ENCODE results near the gene HBP1.
"Not testable (repeated sequence)": the region's sequence is repeated elsewhere in the genome, so short reads cannot be mapped to it uniquely, and the experiment has no call there.

The HBP1 gene

DNA sequence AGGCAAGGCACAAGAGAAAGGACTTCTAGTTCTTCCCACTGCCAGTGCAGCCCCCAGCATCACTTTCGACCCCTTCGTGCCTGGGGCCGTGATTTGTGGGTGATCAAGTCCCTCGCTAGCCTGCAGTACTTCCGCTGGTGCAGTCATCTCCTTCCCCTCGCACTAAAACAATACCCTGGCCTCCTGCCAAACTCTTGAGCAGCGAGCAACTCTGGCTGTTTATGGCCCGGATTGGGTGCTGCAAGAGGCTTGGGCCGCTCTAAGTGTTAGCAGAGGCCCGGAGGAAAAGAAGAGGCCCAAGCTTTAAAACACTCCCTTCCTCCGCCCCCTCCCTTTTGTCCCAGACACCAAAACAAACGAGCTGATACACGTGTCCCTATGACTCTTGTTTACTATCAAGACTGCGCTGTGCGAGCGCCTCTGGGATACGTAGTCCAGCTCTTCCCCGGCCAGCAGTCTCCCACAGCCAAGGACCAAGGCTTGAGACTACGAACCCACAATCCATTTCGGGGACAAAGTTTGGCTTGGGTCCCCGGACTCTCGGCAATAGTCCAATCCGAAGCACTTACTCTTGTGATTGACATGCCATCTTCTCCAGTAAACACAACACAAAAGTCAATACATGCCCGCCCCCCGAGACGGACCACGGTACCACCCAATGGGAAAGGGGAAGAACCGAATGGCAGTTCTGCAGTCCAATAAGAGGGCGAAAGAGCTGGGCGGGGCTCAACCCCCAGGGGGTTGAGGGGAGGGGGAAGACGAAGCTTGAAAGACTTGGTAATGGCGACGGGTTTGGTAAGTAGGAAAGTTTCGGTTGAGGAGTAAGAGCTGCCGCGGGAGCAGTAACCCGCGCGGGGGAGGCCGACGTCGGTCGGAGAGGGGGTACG, at the start of gene HBP1:
Gene HBP1, plus strand, starts transcription at position 771 of the 887 bp plus-strand sequence. CDS start 10,891 bp downstream, outside the sequence.
- DNase-seq = peak; percentile 98

DNA sequence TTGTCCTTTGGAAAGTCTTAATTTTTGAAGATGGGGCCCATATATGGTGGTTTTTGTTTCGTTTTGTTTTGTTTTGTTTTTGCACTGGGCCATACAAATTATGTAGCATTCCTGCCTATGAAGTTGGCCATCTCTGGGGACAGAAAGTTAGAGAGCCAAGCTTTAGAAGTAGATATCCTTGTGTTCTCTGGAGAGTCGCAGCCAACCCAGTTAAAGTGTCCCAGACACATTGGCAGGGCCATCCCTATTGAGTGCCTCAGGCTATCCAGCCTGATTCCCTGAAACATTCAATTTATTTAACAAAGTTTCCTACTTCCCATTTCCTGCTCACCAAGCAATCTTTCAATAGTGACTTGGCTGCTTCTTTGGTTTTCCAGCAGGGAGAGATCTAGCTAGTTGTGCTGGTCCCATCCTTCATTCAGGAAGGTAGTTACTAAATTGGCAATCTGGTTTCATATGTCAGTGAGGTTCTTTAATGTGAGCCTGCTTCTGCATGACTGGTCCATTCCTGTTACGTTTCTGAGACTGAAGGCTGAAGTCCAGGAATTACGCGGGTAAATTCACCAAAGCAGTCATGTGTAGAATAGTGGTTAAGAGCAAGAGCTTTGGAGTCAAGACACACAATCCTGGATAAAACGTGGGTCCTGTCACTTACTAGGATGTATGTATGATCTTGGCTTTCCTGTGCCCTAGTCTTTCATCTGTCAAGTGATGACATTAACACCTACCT, 49.3 kb upstream of the HBP1 start:
- no peak for DNase-seq

GRCh38 chr7:107122486-107122911, 46.3 kb upstream of the HBP1 start:
- no peak for DNase-seq

- no peak for DNase-seq
These were observed 45.4 kb upstream of the HBP1 start for GRCh38 chr7:107123392-107123791.

DNA sequence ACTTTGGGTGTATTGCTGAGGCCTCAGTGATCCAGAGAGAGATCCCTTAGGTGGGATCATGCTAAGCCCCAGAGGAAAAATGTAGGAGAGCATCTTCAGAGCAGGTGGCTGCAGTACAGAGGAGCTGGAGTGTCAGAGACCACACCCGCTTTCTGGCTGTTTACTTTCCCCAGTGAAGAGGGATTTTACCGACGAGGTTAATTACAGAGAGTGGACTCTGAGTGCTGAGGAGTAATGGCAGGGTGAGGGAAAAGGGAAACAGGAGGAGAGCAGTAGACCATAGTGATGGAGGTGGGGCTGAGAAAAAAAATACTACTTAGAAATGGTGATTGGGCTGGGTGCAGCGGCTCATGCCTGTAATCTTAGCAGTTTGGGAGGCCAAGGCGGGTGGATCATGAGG, 43.3 kb upstream of the HBP1 start:
- DNase-seq = no peak

DNA sequence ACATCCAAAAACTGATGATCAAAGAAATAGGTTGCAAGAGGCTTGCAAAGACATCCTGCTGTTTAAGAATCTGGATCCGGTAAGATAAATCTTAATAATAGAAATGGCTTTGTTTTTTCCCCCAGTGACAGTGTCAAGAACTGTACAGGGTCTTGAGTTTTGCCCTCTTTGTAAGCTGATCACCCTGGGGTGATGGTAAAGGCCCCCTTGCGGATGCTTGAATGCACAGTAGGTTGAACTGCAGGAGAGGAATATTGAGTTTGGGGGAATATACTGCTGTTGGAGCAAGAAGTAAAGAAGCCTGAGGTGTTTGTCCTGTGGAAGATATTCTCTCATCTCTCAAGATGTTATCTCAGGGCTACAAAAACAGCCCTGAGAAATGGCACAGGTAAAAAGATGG, 40.6 kb upstream of the HBP1 start:
- DNase-seq = no peak

- no peak for DNase-seq
These were observed 40.1 kb upstream of the HBP1 start for GRCh38 chr7:107128748-107129147.

DNA sequence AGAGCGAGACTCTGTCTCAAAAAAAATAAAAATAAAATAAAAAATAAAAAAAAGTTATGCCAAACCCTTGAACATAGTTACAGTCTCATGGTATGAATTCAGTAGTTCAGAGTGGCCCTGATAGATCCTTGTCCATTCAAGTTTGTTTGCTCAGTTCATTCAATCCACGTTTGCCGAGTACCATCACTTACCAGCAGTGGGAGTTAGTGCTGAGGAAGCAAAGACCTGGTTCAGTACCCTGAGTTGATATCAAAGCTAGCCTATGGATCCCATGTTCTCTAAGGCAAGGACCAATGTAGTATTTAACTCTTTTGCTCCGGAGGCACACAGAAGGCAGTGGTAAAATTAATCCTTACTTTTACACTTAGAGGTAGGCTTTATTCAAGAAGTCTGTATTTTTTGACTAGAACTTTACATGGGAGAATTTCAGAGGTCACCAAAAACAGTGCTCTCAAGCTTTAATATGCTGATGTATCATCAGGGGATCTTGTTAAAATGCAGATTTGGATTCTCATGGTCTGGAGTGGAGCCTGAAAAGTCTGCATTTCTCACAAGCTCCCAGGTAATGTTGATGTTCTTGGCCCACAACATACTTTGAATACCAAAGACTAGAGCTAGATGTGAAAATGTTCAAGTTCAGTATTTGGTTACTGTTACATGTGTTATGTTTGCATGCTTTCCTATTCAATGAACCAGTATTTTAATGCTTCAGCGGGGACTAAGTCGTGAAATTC, 38.1 kb upstream of the HBP1 start:
- DNase-seq = no peak

GRCh38 chr7:107133396-107133795, 35.4 kb upstream of the HBP1 start:
- no peak for DNase-seq

DNA sequence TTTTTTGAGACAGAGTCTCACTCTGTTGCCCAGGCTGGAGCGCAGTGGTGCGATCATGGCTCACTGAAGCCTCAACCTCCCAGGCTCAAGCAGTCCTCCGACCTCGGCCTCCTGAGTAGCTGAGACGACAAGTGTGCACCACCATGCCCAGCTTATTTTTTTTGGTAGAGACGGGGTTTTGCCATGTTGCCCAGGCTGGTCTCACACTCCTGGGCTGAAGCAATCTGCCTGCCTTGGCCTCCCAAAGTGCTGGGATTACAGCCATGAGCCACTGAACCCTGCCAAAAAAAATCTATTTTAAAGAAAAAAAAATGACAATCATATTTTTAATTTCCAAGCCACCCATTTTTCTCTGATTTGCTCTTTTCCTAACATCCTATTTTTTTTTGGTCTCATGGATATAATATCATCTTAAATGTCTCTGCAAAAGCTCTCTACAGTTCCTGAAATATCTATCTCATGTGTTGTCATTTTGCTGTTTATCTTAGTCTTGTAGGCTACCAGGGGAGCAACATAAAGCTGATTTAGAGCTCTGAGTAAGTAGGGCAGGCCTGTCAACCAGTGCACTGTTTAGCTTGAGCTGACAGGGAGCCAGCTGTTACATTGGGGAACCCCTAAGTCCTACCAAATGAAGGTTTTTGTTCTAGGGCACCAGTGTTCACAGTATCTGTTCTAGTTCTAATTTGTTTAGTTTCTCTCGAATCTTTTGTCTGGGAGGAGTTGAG, 29.9 kb upstream of the HBP1 start:
- no peak for DNase-seq

DNA sequence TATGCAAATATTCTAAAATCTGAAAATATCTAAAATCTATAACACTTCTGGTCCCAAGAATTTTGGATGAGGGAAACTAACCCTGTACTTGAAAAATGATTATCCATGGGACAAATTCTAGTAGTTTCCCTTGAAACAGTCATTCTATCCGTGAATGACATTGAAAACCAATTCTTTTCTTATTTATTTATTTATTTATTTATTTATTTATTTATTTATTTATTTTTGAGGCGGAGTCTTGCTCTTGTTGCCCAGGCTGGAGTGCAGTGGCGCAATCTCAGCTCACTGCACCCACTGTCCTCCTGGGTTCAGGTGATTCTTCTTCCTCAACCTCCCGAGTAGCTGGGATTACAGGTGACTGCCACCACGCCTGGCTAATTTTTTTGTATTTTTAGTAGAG, 24.9 kb upstream of the HBP1 start:
- not testable (repeated sequence) for DNase-seq

GRCh38 chr7:107145067-107145838, 23.6 kb upstream of the HBP1 start:
- no peak for DNase-seq

GRCh38 chr7:107147464-107148393, 21.1 kb upstream of the HBP1 start:
- peak; percentile 52 for DNase-seq

GRCh38 chr7:107148721-107149120, 20.1 kb upstream of the HBP1 start:
- DNase-seq = no peak

DNA sequence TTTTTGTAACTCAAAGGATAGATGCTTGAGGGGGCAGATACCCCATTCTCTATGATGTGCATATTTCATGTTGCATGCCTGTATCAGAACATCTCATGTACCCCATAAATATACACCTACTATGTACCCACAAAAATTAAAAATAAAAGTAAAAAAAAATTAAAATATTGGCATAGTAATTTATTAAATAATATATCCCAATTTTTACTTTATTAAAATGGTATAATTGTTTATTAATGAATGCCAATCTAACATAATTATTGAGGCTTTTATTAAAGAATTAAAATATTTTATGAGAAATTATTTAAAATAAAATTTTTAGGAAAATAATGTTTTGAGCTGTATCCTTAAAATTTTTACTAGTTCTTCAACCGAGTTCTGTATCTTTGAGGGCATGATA, 18.9 kb upstream of the HBP1 start:
- no peak for DNase-seq

DNA sequence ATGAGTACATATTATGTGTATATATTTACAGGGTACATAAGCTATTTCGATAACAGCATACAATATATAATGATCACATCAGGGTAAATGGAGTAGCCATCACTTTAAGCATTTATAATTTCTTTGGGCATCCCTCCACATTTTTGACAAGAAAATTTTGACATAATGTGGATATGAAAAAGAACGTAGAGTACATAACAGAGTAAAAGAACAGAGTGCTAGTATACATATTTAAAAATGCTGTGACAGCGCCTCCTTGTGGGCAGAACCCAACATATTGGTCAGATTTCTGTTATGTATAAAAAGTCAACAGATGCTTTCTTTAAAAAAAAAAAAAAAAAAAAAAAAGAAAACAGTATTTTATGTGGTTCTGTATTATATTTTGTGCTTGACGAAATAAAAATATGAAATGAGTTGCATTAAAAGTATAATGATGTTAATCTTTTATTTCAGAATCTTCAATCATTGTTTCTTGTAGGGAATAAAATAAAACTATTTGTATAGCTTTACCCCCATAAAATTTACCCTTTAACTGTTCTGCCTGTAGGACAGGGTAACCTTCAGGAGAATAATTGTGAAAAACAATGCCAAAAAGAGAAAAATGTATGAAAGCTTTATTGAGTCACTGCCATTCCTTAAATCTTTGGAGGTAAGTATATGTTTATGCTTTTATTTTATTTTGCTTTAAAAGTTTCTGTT, 18.3 kb upstream of the HBP1 start:
- peak; percentile 84 for DNase-seq

GRCh38 chr7:107151538-107151937, 17.3 kb upstream of the HBP1 start:
- no peak for DNase-seq

DNA sequence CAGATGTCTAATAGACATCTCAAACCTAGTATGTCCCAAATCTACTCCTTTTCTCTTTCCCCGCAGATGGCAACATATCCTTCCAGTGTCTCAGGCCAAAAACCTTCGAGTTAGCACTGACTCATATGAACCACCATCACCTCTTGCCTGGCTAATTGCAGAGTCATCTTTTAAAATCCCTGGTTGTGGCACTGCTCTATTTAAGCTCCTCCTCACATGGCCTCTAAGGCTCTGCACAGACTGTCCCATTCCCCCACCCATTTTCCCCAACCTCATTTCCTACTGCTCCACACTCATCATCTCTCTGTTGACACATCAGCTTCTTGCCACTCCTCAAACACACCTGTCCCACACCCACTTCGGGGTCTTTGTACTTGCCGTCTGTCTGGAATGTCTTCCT, 16.8 kb upstream of the HBP1 start:
- DNase-seq = no peak

- no peak for DNase-seq
These were observed 14.0 kb upstream of the HBP1 start for GRCh38 chr7:107154826-107155225.

GRCh38 chr7:107155726-107156125, 13.1 kb upstream of the HBP1 start:
- not testable (repeated sequence) for DNase-seq
